Retinal pigment epithelial cell (primary cell): ENCODE measurements around the gene WBP1L.
"Not testable (repeated sequence)": the region's sequence is repeated elsewhere in the genome, so short reads cannot be mapped to it uniquely, and the experiment has no call there.

ENCODE experiments used
- DNase-seq: peaks from one replicate; pipeline ENCODE4 v3.0.0-alpha.2; 2010; ENCODE audit warnings: low read depth
- H3K4me3 ChIP-seq: 2 replicates; pipeline ENCODE4 v1.5.1; 2011; ENCODE audit warnings: mild to moderate bottlenecking, low read length, control low read depth, moderate library complexity
- CTCF ChIP-seq: conservative IDR thresholded peaks from 2 replicates; pipeline ENCODE4 v1.5.1; 2011; ENCODE audit warnings: low read depth, low read length, control low read depth, inconsistent platforms

Gene WBP1L

DNA sequence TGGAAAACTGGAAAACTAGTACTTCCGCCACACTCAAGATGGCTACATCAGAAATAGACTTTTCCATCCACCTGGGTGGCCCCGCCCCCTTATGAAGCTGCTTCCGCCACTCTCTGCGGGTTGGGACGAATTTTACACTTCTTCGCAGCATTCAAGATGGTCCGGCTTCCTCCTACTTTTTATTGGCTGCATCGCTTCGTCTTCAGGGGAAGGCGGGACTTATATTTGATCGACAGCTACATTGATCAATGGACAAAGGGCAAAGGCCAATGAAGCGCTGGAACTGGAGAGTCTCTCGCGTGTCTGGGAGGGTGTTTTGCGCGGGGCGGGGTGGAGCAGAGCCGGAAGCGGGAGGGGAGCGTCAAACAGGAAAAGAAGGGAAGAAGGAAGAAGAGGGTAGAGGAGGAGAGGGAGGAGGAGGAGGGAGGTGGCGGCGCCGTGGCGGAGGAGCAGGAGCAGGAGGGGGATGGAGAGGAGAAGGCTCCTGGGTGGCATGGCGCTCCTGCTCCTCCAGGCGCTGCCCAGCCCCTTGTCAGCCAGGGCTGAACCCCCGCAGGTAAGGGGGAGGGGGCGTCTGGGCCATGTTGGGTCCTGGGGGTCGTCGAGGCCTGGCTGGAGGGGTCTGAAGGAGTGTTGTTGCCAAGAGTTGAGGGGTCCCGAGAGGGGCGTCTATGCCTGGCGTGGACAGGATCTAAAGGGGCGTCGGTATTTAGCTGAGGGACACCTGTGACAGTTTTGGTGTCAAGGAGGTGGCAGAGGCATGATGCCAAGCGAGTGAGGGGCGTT lies at the start of gene WBP1L:
Gene WBP1L (plus strand): TSS at position 361 of the 786 bp plus-strand sequence. CDS start 106 bp downstream, at position 467.
- DNase-seq: peak; percentile 97
- no peak for TF ChIP-seq CTCF
- H3K4me3 ChIP-seq: peak within 1 kb of the TSS; percentile 98

- H3K4me3 ChIP-seq, DNase-seq: not testable (repeated sequence)
Measured at GRCh38 chr10:102695401-102695800, 48.3 kb upstream of the WBP1L start.

GRCh38 chr10:102696736-102697135 lies 47.0 kb upstream of the WBP1L start:
- H3K4me3 ChIP-seq: no peak overlapping the region
- no peak for TF ChIP-seq CTCF
- no peak for DNase-seq

- no peak for DNase-seq
- no peak for TF ChIP-seq CTCF
- no peak overlapping the region for H3K4me3 ChIP-seq
Measured at GRCh38 chr10:102698894-102699293, 44.9 kb upstream of the WBP1L start.

DNA sequence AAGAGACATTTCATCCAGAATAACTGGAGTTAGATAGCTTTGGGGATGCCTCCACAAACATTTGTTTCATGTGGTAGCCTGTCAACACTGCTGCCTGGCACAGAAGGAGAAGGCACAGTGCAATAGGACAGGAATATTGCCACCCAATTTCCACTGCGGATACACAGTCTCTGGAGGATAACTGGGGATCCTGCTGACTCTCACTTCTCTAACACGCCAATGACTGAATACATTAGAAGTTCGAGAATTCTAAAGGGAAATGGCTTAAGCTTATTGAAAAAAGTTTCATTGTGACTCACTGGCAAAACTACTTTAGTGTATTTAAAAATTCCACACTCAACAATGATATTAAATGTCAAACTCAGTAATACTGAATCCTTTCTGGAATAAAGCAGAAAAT lies 42.5 kb upstream of the WBP1L start:
- no peak for DNase-seq
- no peak for TF ChIP-seq CTCF
- H3K4me3 ChIP-seq: no peak overlapping the region

DNA sequence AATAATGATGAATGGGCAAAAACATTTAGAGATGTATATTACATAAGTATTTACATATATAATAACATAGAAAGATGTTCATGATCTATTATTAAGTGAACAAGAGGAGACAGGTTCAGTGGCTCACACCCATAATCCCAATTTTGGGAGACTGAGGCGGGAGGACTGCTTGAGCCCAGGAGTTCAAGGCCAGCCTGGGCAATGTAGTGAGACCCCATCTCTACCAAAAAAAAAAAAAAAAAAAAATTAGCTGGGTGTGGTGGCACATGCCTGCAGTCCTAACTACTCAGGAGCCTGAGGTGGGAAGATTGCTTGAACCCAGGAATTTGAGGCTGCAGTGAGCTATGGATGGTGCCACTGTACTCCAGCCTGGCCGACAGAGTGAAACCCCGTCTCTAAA lies 42.0 kb upstream of the WBP1L start:
- no peak overlapping the region for H3K4me3 ChIP-seq
- DNase-seq: no peak
- no peak for TF ChIP-seq CTCF

DNA sequence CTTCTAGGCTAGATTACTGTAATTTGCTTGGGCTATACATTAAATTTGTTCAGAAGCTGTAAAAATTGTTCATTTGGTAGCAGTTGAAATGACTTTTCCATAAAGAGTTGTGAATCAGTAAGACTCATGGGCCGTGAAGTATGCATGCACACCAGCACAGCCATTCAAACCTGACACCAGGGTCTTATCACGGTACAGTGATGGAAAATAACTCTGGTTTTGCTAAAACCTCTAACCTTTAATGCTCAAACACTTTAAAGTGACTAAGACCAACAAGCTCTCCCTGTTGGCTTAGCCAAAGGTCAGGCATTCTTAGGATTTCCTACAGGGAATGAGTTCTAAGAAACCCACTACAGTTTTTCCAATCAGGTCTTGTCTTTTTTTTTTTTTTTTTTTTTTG lies 41.0 kb upstream of the WBP1L start:
- no peak overlapping the region for H3K4me3 ChIP-seq
- DNase-seq: no peak
- no peak for TF ChIP-seq CTCF

- TF ChIP-seq CTCF: no peak
- H3K4me3 ChIP-seq: no peak overlapping the region
- no peak for DNase-seq
Measured at GRCh38 chr10:102704915-102705314, 38.8 kb upstream of the WBP1L start.
